Upper lobe of left lung (tissue), 4 donors: ENCODE measurements around the gene ANXA1.

Experiments used
- EP300 ChIP-seq, 4 donors: sonication (generic); formaldehyde crosslinking; IDR thresholded peaks; one replicate each; pipeline ENCODE4 v1.5.1; 2017; ENCODE audit warnings: antibody characterized with exemption in 4 of 4, control low read depth in 2 of 4
- POLR2A ChIP-seq, 4 donors: fragments of 450-650 bp; IDR thresholded peaks; one replicate each; pipeline ENCODE4 v1.5.1; 2016 to 2017; ENCODE audit warnings: antibody characterized with exemption in 4 of 4, mild to moderate bottlenecking in 2 of 4
- POLR2AphosphoS5 ChIP-seq, 2 donors: sonication (generic); formaldehyde crosslinking; IDR thresholded peaks; one replicate each; pipeline ENCODE4 v1.5.1; 2017; ENCODE audit warnings: antibody characterized with exemption in 2 of 2
- TF ChIP-seq, protein P1 (sequence below), 6 experiments: fragments of 450-650 bp in 4 of 6; fragments of 200-600 bp in 2 of 6; sonication (generic) in 2 of 6; IDR thresholded peaks; one replicate each; pipeline ENCODE4 v1.5.1; 2016 to 2019; ENCODE audit warnings: antibody characterized with exemption in 6 of 6

DNA sequence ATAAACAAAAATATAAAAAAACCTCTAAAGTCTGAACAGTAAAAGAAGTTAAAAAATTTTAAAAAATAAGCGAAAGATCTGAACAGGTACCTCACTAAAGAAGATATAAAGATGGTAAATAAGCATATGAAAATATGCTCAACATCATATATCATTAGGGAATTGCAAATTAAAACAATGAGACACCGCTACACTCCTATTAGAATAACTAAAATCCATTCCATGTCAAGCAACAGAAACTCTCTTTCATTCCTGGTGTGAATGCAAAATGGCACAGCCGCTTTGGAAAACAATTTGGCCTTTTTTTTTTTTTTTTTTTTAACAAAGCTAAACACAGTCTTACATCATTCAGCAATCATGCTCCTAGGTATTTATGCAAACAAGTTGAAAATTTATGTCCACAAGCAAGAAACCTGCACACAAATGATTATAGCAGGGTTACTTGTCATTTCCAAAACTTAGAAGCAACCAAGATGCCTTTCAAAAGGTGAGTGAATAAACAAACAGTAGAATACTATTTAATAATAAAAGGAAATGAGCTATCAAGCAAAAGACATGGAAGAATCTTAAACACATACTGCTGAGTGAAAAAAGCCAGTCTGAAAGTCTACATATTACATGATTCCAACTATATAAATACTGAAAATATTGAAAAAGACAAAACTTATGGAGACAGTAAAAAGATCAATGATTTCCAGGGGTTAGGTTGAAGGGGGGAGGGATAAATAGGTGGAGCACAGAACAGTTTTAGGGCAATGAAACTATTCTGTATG, 22.1 kb downstream of the ANXA1 start:
- TF ChIP-seq POLR2A (IDR thresholded peaks at IDR 0.05), result no peak
- TF ChIP-seq, protein P1, sequence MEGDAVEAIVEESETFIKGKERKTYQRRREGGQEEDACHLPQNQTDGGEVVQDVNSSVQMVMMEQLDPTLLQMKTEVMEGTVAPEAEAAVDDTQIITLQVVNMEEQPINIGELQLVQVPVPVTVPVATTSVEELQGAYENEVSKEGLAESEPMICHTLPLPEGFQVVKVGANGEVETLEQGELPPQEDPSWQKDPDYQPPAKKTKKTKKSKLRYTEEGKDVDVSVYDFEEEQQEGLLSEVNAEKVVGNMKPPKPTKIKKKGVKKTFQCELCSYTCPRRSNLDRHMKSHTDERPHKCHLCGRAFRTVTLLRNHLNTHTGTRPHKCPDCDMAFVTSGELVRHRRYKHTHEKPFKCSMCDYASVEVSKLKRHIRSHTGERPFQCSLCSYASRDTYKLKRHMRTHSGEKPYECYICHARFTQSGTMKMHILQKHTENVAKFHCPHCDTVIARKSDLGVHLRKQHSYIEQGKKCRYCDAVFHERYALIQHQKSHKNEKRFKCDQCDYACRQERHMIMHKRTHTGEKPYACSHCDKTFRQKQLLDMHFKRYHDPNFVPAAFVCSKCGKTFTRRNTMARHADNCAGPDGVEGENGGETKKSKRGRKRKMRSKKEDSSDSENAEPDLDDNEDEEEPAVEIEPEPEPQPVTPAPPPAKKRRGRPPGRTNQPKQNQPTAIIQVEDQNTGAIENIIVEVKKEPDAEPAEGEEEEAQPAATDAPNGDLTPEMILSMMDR (IDR thresholded peaks at IDR 0.05), result no peak
- no peak for TF ChIP-seq POLR2AphosphoS5 (IDR thresholded peaks at IDR 0.05)
- no peak for TF ChIP-seq EP300 (IDR thresholded peaks at IDR 0.05)
